GM12878 (cell line): ENCODE measurements around the gene SMARCC2. TPM values are rescaled to one million over a fixed set of nuclear protein-coding genes. Genes with fewer than 3 reads are reported as not detected.

Source experiments
- ATAC-seq: fragments of 200-7000 bp; cut with Tn5 transposase; 3 replicates; pipeline ENCODE4 v1.9.1; 2020; ENCODE audit warnings: mild to moderate bottlenecking, moderate library complexity
- BruUV-seq: library from RNA; stranded (reverse); fragments of 400-500 nt; replicated peaks from 2 replicates; lab custom pipeline; 2021; lab: Mats Ljungman, UMichigan
- CTCF ChIA-PET: fragments of 300-600 bp; sonication (Branson Sonifier 250); formaldehyde crosslinking; extraction: SDS; loops from one replicate; lab custom pipeline; 2021; ENCODE audit warnings: inconsistent platforms; lab: Yijun Ruan, JAX
- POLR2A ChIA-PET: fragments of 350-600 bp; formaldehyde crosslinking; extraction: SDS; loops from one replicate; lab custom pipeline; 2021; ENCODE audit warnings: inconsistent platforms; lab: Charles Lee
- RAD21 ChIA-PET: fragments of 300-600 bp; sonication (Branson Sonifier 250); formaldehyde crosslinking; loops from one replicate; lab custom pipeline; 2023; ENCODE audit warnings: antibody characterized with exemption; ENCODE audit not compliant: unreplicated experiment; lab: Charles Lee
- SMC1A ChIA-PET: fragments of 300-600 bp; sonication (Branson Sonifier 250); formaldehyde crosslinking; loops from one replicate; lab custom pipeline; 2023; ENCODE audit not compliant: unreplicated experiment, uncharacterized antibody; lab: Charles Lee
- DNase-seq: peaks from one replicate; pipeline ENCODE4 v3.0.0-alpha.2; 2011; ENCODE audit warnings: low read depth, low spot score
- FAIRE-seq: peaks from 3 replicates; lab custom pipeline; 2011; peaks lifted over from hg19 to GRCh38; lab: Jason Lieb, UNC
- H2AFZ ChIP-seq: 2 replicates; pipeline ENCODE4 v1.6.0; 2011; ENCODE audit warnings: low read depth, low read length, control low read depth; ENCODE audit not compliant: control insufficient read depth
- H3K27ac ChIP-seq: 2 replicates; pipeline ENCODE4 v1.5.1; 2011; ENCODE audit warnings: control low read depth; ENCODE audit not compliant: control insufficient read depth, insufficient read depth
- H3K27me3 ChIP-seq, 2 experiments: replicated peaks in 1 of 2; 2 replicates each; pipeline versions ENCODE4 v1.6.0 to v1.6.1; 2011; ENCODE audit warnings: low read length in 1 of 2; ENCODE audit not compliant: control insufficient read depth in 2 of 2, insufficient read depth in 2 of 2
- H3K36me3 ChIP-seq, 2 experiments: 2 replicates each; pipeline ENCODE4 v1.5.1; 2011; ENCODE audit warnings: low read length in 1 of 2; ENCODE audit not compliant: control insufficient read depth in 2 of 2, insufficient read depth in 2 of 2
- H3K4me1 ChIP-seq: 2 replicates; pipeline ENCODE4 v1.6.1; 2011; ENCODE audit warnings: mild to moderate bottlenecking, low read length, moderate library complexity, mixed read lengths; ENCODE audit not compliant: control insufficient read depth, insufficient read depth
- H3K4me2 ChIP-seq: 2 replicates; pipeline ENCODE4 v1.6.0; 2011; ENCODE audit warnings: control low read depth; ENCODE audit not compliant: control insufficient read depth, insufficient read depth
- H3K4me3 ChIP-seq: fragments of 200-600 bp; sonication (generic); 2 replicates; pipeline ENCODE4 v1.5.1; 2016
- H3K79me2 ChIP-seq: 2 replicates; pipeline ENCODE4 v1.6.0; 2011; ENCODE audit warnings: low read length; ENCODE audit not compliant: control insufficient read depth, insufficient read depth
- H3K9ac ChIP-seq: 2 replicates; pipeline ENCODE4 v1.8.0; 2011; ENCODE audit warnings: low read length, control low read depth, mixed read lengths; ENCODE audit not compliant: control insufficient read depth, insufficient read depth
- H3K9me3 ChIP-seq: replicated peaks from 3 replicates; pipeline ENCODE4 v1.5.1; 2011; ENCODE audit warnings: mild to moderate bottlenecking, low read length; ENCODE audit not compliant: control insufficient read depth, insufficient read depth
- H4K20me1 ChIP-seq: 2 replicates; pipeline ENCODE4 v1.6.0; 2011; ENCODE audit not compliant: control insufficient read depth, insufficient read depth
- NR2F1 ChIP-seq: fragments of 450-650 bp; conservative IDR thresholded peaks from 2 replicates; pipeline ENCODE4 v1.6.1; 2017; ENCODE audit warnings: mild to moderate bottlenecking
- POLR2AphosphoS5 ChIP-seq: IDR thresholded peaks from 2 replicates; pipeline ENCODE4 v1.6.1; 2011; ENCODE audit warnings: mild to moderate bottlenecking, low read length, inconsistent platforms
- RCOR1 ChIP-seq: conservative IDR thresholded peaks from 2 replicates; pipeline ENCODE4 v1.6.1; 2012; ENCODE audit warnings: low read depth, low read length, improper control_type of control experiment
- SIN3A ChIP-seq: IDR thresholded peaks from 2 replicates; pipeline ENCODE4 v1.6.1; 2012; ENCODE audit warnings: low read depth, low read length, improper control_type of control experiment
- SMAD5 ChIP-seq: IDR thresholded peaks from 2 replicates; pipeline ENCODE4 v1.6.1; 2016; ENCODE audit warnings: antibody characterized with exemption, low read depth
- SMC3 ChIP-seq: IDR thresholded peaks from 2 replicates; pipeline ENCODE4 v1.6.1; 2011; ENCODE audit warnings: low read length, improper control_type of control experiment, borderline replicate concordance
- SRF ChIP-seq, 2 experiments: IDR thresholded peaks; 2 replicates each; pipeline ENCODE4 v1.6.1; 2011; ENCODE audit warnings: low read depth in 2 of 2, low read length in 2 of 2, mild to moderate bottlenecking in 1 of 2, moderate library complexity in 1 of 2
- SUZ12 ChIP-seq: fragments of 200-600 bp; sonication (generic); IDR thresholded peaks from one replicate; pipeline ENCODE4 v1.6.1; 2018; ENCODE audit warnings: antibody characterized with exemption, mild to moderate bottlenecking; ENCODE audit not compliant: unreplicated experiment
- TARDBP ChIP-seq: IDR thresholded peaks from 2 replicates; pipeline ENCODE4 v1.6.1; 2016; ENCODE audit warnings: borderline replicate concordance
- TCF3 ChIP-seq: IDR thresholded peaks from 2 replicates; pipeline ENCODE4 v1.6.1; 2012; ENCODE audit warnings: low read depth, mild to moderate bottlenecking, low read length, borderline replicate concordance; ENCODE audit not compliant: insufficient read depth
- YY1 ChIP-seq: IDR thresholded peaks from 2 replicates; pipeline ENCODE4 v1.6.1; 2011; ENCODE audit warnings: low read depth, mild to moderate bottlenecking, low read length
- ZBED1 ChIP-seq: IDR thresholded peaks from 2 replicates; pipeline ENCODE4 v1.6.1; 2016; ENCODE audit warnings: borderline replicate concordance
- WGBS: methylation state at CpG from one replicate; pipeline ENCODE4 v1.1.6; 2016; ENCODE audit warnings: low lambda C conversion rate; ENCODE audit not compliant: insufficient replicate concordance, insufficient coverage; ENCODE audit errors: missing lambda C conversion rate; 5-methylcytosine and 5-hydroxymethylcytosine counted together
- in situ Hi-C: fragments of 300-500 bp; cut with MboI; formaldehyde crosslinking; loops from 9 replicates; pipeline ENCODE4 v1.14.3; 2018; ENCODE audit warnings: mixed read lengths
- intact Hi-C: fragments of 100-400 bp; cut with micrococcal nuclease; formaldehyde crosslinking; loops from one replicate; pipeline ENCODE4 v1.14.2; 2022; ENCODE audit not compliant: unreplicated experiment
- polyA plus RNA-seq, 11 experiments: library from polyadenylated mRNA; depleted of rRNA in 4 of 11; unstranded in 6 of 11; stranded (reverse) in 5 of 11; fragments of >200 nt; fragmentation: Nextera tagmentation in 4 of 11; fragmentation: Illumina TruSeq in 1 of 11; extraction: Ambion mirVana in 4 of 11; extraction: Trizol in 1 of 11; gene quantifications; 1 replicate in 1 of 11; 2 replicates in 10 of 11; pipeline versions ENCODE4 v1.2.1 to v1.2.3, GENCODE V29; 2011 to 2016; ENCODE audit warnings: inconsistent platforms in 2 of 11, missing spikeins in 2 of 11, low read depth in 1 of 11
- total RNA-seq, 4 experiments: library from RNA; depleted of rRNA in 3 of 4; stranded (reverse); fragments of >200 nt in 3 of 4; fragmentation: Illumina TruSeq in 1 of 4; extraction: Trizol in 1 of 4; gene quantifications; 2 replicates each; pipeline versions ENCODE4 v1.2.1 to v1.2.3, GENCODE V29; 2013 to 2021
- TF ChIP-seq, protein P1 (sequence below), 3 experiments: IDR thresholded peaks in 2 of 3; conservative IDR thresholded peaks in 1 of 3; 2 replicates each; pipeline ENCODE4 v1.5.1; 2011; ENCODE audit warnings: low read depth in 3 of 3, low read length in 3 of 3, mild to moderate bottlenecking in 3 of 3, control low read depth in 2 of 3, moderate library complexity in 2 of 3, inconsistent platforms in 1 of 3, mixed read lengths in 1 of 3; ENCODE audit not compliant: control insufficient read depth in 2 of 3, insufficient read depth in 1 of 3; ENCODE audit errors: extremely low read depth in 1 of 3
- TF ChIP-seq, protein P2 (sequence below): fragments of 450-650 bp; formaldehyde crosslinking; IDR thresholded peaks from 2 replicates; pipeline ENCODE4 v1.5.0; 2022; ENCODE audit warnings: mild to moderate bottlenecking, missing genetic modification characterization
- TF ChIP-seq, protein P3 (sequence below): fragments of 450-650 bp; IDR thresholded peaks from 2 replicates; pipeline ENCODE4 v1.6.1; 2017; ENCODE audit warnings: borderline replicate concordance
- TF ChIP-seq, protein P4 (sequence below): IDR thresholded peaks from 2 replicates; pipeline ENCODE4 v1.6.1; 2011; ENCODE audit warnings: borderline replicate concordance, low read depth, mild to moderate bottlenecking, moderate library complexity, mixed read lengths, low read length; ENCODE audit not compliant: insufficient read depth; ENCODE audit errors: extremely low read length

SMARCC2 gene
- total and polyA plus RNA-seq, 10 of the 15 experiments (the other 5 are each of a cell fraction or from before 2014, with no cell fraction given): 13.6 to 71.2 (median 42.3) TPM

DNA sequence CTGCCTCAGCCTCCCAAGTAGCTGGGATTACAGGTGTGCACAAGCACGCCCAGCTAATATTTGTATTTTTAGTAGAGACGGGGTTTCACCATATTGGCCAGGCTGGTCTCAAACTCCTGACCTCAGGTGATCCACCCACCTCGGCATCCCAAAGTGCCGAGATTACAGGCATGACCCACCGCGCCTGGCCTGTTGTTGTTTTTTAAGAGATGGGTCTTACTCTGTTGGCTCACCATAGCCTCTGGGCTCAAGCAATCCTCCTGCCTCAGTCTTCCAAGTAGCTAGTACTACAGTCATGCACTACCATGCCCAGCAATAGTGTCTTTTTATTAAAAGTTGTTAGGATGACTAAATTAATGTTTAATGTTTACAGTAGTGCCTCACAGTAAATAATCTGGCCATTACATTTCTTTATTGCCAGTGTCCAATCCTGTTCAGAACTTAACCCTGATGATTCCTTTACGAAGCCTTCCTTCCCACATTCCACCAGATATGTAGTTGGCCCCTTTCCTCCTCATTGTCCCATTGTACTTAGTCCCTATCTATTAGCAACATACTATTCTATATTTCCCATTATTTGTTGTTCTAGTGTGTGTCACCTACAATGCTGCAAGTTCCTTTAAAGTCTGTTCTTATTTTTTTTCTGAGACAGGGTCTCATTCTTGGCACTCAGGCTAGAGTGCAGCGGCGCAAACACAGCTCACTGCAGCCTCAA, 8.8 kb upstream of the SMARCC2 start:
- no peaks in the 10 kb centered on the region for H3K4me1 ChIP-seq
- ChIA-PET CTCF (interaction anchor here (1.0 to 4.7 kb wide), 4 partner anchors 8 to 266 kb away, joined by 4 to 26 read pairs (median 6); no protein-coding TSS in a partner anchor), SMC1A (interaction anchor here (0.6 to 1.7 kb wide), 3 partner anchors 24 to 58 kb away, joined by 3 to 6 read pairs (median 3); partner anchors contain the start of gene RNF41), RAD21 (no interaction called here), POLR2A (interaction anchor here (0.6 kb wide), 1 partner anchor 423 kb away, joined by 5 read pairs; no protein-coding TSS in a partner anchor)
- no peaks in the 10 kb centered on the region for H4K20me1 ChIP-seq
- H3K4me3 ChIP-seq: no peak overlapping the region
- BruUV-seq: no TSS peak
- H3K9ac ChIP-seq: no peak overlapping the region
- intact Hi-C loops (loop anchor here (10.0 kb wide), 1 partner anchor 397 kb away; no protein-coding TSS in a partner anchor), in situ Hi-C loops (no loop called here)
- H3K27ac ChIP-seq: no peak overlapping the region
- H3K9me3 ChIP-seq: no peaks in the 10 kb centered on the region
- no peak overlapping the region for H3K4me2 ChIP-seq
- H3K27me3 ChIP-seq: no peaks in the 10 kb centered on the region
- no peaks in the 10 kb centered on the region for H3K36me3 ChIP-seq
- DNase-seq (no peak), ATAC-seq (no peak), FAIRE-seq (no peak)
- H2AFZ ChIP-seq: no peak overlapping the region
- 87% methylated on average over 9 of the region's 9 CpGs for WGBS
- H3K79me2 ChIP-seq: no peaks in the 10 kb centered on the region
- TF ChIP-seq NR2F1: no peak
- no peak for TF ChIP-seq YY1
- TF ChIP-seq TCF3: no peak
- TF ChIP-seq, protein P1, sequence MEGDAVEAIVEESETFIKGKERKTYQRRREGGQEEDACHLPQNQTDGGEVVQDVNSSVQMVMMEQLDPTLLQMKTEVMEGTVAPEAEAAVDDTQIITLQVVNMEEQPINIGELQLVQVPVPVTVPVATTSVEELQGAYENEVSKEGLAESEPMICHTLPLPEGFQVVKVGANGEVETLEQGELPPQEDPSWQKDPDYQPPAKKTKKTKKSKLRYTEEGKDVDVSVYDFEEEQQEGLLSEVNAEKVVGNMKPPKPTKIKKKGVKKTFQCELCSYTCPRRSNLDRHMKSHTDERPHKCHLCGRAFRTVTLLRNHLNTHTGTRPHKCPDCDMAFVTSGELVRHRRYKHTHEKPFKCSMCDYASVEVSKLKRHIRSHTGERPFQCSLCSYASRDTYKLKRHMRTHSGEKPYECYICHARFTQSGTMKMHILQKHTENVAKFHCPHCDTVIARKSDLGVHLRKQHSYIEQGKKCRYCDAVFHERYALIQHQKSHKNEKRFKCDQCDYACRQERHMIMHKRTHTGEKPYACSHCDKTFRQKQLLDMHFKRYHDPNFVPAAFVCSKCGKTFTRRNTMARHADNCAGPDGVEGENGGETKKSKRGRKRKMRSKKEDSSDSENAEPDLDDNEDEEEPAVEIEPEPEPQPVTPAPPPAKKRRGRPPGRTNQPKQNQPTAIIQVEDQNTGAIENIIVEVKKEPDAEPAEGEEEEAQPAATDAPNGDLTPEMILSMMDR (IDR thresholded peaks at IDR 0.05 in 2 of 3, conservative IDR thresholded peaks at IDR 0.05 in 1 of 3; ENCODE audit: control insufficient read depth in 2 of 3, extremely low read depth in 1 of 3, insufficient read depth in 1 of 3, low read depth in 3 of 3, low read length in 3 of 3): no peak
- TF ChIP-seq ZBED1: no peak
- no peak for TF ChIP-seq SRF (IDR thresholded peaks at IDR 0.05; ENCODE audit: low read depth in 2 of 2, low read length in 2 of 2)
- no peak for TF ChIP-seq SMC3
- no peak for TF ChIP-seq SUZ12
- TF ChIP-seq, protein P2, sequence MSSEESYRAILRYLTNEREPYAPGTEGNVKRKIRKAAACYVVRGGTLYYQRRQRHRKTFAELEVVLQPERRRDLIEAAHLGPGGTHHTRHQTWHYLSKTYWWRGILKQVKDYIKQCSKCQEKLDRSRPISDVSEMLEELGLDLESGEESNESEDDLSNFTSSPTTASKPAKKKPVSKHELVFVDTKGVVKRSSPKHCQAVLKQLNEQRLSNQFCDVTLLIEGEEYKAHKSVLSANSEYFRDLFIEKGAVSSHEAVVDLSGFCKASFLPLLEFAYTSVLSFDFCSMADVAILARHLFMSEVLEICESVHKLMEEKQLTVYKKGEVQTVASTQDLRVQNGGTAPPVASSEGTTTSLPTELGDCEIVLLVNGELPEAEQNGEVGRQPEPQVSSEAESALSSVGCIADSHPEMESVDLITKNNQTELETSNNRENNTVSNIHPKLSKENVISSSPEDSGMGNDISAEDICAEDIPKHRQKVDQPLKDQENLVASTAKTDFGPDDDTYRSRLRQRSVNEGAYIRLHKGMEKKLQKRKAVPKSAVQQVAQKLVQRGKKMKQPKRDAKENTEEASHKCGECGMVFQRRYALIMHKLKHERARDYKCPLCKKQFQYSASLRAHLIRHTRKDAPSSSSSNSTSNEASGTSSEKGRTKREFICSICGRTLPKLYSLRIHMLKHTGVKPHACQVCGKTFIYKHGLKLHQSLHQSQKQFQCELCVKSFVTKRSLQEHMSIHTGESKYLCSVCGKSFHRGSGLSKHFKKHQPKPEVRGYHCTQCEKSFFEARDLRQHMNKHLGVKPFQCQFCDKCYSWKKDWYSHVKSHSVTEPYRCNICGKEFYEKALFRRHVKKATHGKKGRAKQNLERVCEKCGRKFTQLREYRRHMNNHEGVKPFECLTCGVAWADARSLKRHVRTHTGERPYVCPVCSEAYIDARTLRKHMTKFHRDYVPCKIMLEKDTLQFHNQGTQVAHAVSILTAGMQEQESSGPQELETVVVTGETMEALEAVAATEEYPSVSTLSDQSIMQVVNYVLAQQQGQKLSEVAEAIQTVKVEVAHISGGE: no peak
- TF ChIP-seq RCOR1: no peak
- TF ChIP-seq POLR2AphosphoS5: no peak
- TF ChIP-seq, protein P3, sequence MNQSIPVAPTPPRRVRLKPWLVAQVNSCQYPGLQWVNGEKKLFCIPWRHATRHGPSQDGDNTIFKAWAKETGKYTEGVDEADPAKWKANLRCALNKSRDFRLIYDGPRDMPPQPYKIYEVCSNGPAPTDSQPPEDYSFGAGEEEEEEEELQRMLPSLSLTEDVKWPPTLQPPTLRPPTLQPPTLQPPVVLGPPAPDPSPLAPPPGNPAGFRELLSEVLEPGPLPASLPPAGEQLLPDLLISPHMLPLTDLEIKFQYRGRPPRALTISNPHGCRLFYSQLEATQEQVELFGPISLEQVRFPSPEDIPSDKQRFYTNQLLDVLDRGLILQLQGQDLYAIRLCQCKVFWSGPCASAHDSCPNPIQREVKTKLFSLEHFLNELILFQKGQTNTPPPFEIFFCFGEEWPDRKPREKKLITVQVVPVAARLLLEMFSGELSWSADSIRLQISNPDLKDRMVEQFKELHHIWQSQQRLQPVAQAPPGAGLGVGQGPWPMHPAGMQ: no peak
- TF ChIP-seq SIN3A: no peak
- no peak for TF ChIP-seq SMAD5
- TF ChIP-seq TARDBP: no peak
- TF ChIP-seq, protein P4, sequence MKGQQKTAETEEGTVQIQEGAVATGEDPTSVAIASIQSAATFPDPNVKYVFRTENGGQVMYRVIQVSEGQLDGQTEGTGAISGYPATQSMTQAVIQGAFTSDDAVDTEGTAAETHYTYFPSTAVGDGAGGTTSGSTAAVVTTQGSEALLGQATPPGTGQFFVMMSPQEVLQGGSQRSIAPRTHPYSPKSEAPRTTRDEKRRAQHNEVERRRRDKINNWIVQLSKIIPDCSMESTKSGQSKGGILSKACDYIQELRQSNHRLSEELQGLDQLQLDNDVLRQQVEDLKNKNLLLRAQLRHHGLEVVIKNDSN: no peak
